Activated T-cell treated with anti-CD3 and anti-CD28 coated beads, Interleukin-2, amount 50 U/mL, for 4 hours (primary cell): ENCODE data around the gene INAFM1. TPM values are rescaled to one million over a fixed set of nuclear protein-coding genes. Genes with fewer than 3 reads are reported as not detected.
A peak's percentile ranks its signal among the peaks of the same experiment; 100 is the strongest.
"Not testable (repeated sequence)": the region's sequence is repeated elsewhere in the genome, so short reads cannot be mapped to it uniquely, and the experiment has no call there.

Source experiments
- ATAC-seq, 2 donors: fragments of 200-7000 bp; cut with Tn5 transposase; one replicate each; pipeline ENCODE4 v1.10.0; 2021
- DNase-seq: peaks from one replicate; pipeline ENCODE4 v3.0.0-alpha.2; 2020
- H3K27me3 Mint-ChIP-seq: one replicate; pipeline ENCODE4 v1.8.0; 2021; ENCODE audit warnings: low read depth, mixed read lengths
- H3K36me3 Mint-ChIP-seq: one replicate; pipeline ENCODE4 v1.8.0; 2022; ENCODE audit warnings: mixed read lengths; ENCODE audit not compliant: insufficient read depth
- H3K4me1 Mint-ChIP-seq: one replicate; pipeline ENCODE4 v1.8.0; 2021; ENCODE audit warnings: low read depth, mixed read lengths
- H3K4me3 Mint-ChIP-seq: one replicate; pipeline ENCODE4 v1.8.0; 2021; ENCODE audit warnings: mild to moderate bottlenecking, moderate library complexity, mixed read lengths
- H3K9me3 Mint-ChIP-seq: one replicate; pipeline ENCODE4 v1.8.0; 2021; ENCODE audit warnings: mixed read lengths
- total RNA-seq, 3 donors: library from RNA; stranded (reverse); gene quantifications; one replicate each; pipeline ENCODE4 v1.2.1, GENCODE V29; 2021

The INAFM1 gene
- total RNA-seq, 3 donors from 2014 or later: 9.9 to 10.1 (median 10.0) TPM

DNA sequence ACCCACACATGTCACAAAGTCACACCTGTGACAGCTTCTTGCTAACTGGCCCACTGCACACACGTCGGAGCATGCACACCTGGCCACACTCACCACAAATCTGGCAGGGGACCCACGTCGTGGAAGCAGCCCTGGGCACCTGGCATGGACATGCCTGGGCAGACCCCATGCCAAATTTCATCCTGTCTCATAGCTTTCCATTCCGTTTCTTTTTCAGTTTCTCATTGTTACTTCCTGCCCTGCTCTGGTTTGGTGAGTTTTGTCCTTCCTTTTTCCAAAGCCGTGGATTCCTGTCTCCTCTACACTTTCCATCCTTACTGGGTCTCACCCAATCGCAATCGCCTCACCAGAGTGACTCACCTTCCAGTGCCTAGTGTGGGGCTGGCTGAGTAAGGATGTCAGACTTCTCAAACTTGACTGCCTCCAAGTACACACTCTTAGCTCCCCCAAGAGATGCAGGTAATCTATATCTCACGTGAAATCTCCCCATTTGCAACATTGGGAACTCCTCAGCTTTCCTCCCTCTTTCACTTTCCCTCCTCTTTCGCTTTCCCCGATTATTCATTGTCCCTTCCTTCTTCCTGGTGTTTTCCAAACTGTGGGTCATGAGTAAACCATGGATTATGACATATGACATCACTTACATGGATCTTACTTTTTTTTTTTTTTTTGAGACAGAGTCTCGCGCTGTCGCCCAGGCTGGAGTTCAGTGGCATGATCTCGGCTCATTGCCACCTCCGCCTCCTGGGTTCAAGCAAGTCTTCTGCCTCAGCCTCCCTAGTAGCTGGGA is 42.1 kb upstream of the INAFM1 start:
- no peaks in the 10 kb centered on the region for H3K27me3 Mint-ChIP-seq
- no peaks in the 10 kb centered on the region for H3K9me3 Mint-ChIP-seq
- DNase-seq (no peak), ATAC-seq (no peak)
- peaks cover 20% of the 10 kb centered on the region for H3K4me1 Mint-ChIP-seq
- peak overlapping the region; percentile 76 for H3K4me3 Mint-ChIP-seq
- H3K36me3 Mint-ChIP-seq: no peaks in the 10 kb centered on the region

DNA sequence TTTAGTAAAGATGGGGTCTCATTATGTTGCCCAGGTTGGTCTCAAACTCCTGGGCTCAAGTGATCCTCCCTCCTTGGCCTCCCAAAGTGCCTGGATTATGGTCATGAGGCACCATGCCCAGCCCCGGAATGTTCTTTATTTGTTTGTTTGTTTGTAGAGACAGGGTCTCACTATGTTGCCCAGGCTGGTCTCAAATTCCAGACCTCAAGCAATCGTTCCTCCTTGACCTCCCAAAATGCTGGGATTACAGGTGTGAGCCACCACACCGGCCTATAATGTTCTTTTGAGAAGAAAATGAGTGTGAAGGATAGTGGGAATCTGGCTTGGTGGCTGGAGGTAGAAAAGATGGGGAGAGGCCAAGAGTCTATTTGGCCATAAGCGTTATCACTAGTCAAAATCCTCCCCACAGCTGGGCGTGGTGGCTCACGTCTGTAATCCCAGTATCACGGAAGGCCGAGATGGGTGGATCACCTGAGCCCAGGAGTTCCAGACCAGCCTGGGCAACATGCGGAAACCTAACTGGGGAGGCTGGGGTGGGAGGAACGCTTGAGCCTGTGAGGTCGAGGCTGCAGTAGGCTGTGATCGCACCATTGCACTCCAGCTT is 38.5 kb upstream of the INAFM1 start:
- H3K9me3 Mint-ChIP-seq: no peaks in the 10 kb centered on the region
- H3K4me3 Mint-ChIP-seq: no peak overlapping the region
- DNase-seq: no peak
- peaks cover 34% of the 10 kb centered on the region for H3K4me1 Mint-ChIP-seq
- no peaks in the 10 kb centered on the region for H3K27me3 Mint-ChIP-seq
- ATAC-seq: no peak
- no peaks in the 10 kb centered on the region for H3K36me3 Mint-ChIP-seq

DNA sequence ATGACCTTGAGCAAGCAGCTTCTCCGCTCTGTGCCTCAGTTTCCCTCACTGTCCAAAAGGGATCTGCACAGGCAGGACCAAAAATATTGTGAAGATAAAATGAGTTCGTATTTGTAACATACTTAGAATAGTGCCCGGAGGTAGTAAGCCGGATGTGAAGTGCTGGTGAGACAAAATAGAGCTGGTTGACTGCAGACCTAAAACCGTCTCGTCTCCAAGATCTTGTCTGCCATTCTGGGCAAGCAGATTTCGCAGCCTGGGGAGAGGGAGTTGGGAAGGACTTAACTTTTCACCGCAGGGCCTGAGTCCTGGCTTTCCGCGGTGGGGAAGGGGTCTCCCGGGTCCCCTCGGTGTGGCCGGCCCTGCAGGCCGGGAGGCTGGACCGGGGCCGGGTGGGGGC is 35.5 kb upstream of the INAFM1 start:
- H3K4me1 Mint-ChIP-seq: peaks cover 25% of the 10 kb centered on the region
- peak overlapping the region; percentile 42 for H3K4me3 Mint-ChIP-seq
- H3K27me3 Mint-ChIP-seq: no peaks in the 10 kb centered on the region
- no peaks in the 10 kb centered on the region for H3K36me3 Mint-ChIP-seq
- no peak for DNase-seq
- ATAC-seq: no peak
- H3K9me3 Mint-ChIP-seq: no peaks in the 10 kb centered on the region

DNA sequence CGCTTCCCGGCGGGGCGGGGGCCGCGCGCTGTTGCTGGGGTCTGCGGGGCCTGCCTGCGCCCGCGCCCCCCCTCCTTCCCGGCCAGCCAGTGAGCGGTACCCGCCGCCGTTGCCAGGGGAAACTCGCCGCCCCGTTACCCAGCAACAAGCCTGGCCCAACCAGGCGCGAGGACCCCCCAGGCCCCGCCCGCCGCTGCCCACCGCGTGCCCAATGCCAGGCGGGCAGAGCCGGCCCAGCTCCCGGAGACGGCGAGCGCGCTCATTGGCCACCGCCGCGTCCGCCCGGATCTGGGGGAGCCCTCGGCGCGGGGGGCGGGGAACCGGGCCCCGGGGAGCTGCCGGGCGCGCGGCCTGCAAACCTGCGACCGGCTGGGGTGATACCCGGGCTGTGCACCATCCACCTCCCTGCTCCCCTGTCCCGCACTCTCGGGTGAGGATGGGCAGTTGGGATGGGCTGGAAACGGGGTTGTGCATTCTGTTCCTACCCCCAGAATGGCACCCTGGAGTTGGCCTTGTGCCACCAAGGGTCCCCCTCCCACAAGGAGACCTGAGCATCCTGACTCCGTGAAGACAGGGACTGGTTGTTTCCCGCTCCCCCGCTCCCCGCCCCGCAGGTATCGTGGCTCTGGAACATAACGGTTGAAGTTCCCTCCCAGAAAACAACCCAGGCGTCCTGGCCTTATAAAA is 34.9 kb upstream of the INAFM1 start:
- Mint-ChIP-seq H3K4me3 (peak overlapping the region; percentile 49), H3K4me1 (peaks cover 30% of the 10 kb centered on the region), H3K36me3 (no peaks in the 10 kb centered on the region), H3K27me3 (peaks cover under 1% of the 10 kb centered on the region), H3K9me3 (no peaks in the 10 kb centered on the region)
- peak; percentile 11 to 27 for ATAC-seq
- peak; percentile 39 for DNase-seq

DNA sequence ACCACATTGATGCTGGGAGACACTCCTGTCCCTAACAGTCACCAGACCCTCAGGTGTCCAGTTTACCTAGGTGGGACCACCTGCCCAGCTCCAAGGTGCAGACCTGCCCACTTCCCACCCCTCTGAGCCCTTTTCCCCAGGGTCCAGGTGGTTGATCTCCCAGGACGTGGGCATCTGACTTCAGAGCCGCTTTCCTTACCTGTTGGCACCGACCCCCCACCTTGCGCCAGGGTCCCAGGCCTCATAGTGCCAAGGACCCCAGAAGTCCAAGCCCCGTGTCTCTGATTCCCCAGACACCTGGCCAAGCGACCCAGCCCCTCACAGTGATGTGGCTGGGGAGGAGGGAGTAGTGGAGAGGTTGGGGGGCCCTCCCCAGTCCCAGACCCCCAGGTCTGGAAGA is 34.1 kb upstream of the INAFM1 start:
- no peaks in the 10 kb centered on the region for H3K9me3 Mint-ChIP-seq
- DNase-seq (no peak), ATAC-seq (no peak)
- H3K4me1 Mint-ChIP-seq: peaks cover 32% of the 10 kb centered on the region
- H3K4me3 Mint-ChIP-seq: peak overlapping the region; percentile 26
- peaks cover 2% of the 10 kb centered on the region for H3K27me3 Mint-ChIP-seq
- H3K36me3 Mint-ChIP-seq: no peaks in the 10 kb centered on the region

DNA sequence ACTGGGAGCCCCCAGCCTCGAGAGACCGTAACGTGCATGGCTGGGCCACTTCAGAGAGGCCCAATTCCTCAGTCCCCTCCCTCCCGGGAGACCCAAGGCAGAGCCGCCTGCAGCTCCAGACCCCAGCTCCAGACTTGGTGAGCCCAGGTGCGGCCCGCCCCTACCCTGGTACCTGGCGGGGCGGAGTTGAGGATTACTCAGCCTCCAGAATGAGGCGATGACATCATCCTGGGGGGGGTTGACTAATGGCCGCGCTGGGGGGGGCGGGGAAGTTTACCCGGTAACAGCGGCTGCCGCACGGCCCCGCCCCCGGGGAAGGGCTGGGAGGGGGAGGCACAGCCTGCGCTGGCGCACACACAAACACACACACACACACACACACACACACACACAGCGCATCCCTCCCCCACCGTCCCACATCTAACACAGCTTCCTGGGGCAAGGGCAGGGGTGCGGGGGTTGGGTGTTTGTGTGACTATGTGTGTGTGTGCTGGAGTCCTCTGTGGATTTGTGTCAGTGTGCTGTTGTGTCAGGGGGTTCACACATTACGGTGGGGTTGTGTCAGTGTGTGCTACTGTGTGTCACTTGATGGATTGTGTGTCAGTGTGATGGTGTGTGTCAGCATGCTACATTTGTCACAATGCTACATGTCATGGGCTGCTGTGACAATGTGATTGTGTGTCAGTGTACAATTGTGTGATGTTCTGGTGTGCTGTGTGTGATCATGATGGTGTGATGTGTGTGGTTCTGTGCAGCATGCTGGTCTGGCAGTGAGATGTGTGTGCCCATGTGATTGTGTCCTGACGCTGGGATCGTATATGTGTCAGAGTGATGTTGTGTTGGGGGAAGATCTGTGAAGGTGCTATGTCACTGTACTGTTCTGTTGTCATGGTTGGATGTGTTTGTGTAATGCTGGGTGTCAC is 33.4 kb upstream of the INAFM1 start:
- H3K4me3 Mint-ChIP-seq: peak overlapping the region; percentile 26
- peaks cover 32% of the 10 kb centered on the region for H3K4me1 Mint-ChIP-seq
- DNase-seq (peak; percentile 92), ATAC-seq (peak; percentile 51 to 53)
- H3K9me3 Mint-ChIP-seq: no peaks in the 10 kb centered on the region
- peaks cover 2% of the 10 kb centered on the region for H3K27me3 Mint-ChIP-seq
- no peaks in the 10 kb centered on the region for H3K36me3 Mint-ChIP-seq

DNA sequence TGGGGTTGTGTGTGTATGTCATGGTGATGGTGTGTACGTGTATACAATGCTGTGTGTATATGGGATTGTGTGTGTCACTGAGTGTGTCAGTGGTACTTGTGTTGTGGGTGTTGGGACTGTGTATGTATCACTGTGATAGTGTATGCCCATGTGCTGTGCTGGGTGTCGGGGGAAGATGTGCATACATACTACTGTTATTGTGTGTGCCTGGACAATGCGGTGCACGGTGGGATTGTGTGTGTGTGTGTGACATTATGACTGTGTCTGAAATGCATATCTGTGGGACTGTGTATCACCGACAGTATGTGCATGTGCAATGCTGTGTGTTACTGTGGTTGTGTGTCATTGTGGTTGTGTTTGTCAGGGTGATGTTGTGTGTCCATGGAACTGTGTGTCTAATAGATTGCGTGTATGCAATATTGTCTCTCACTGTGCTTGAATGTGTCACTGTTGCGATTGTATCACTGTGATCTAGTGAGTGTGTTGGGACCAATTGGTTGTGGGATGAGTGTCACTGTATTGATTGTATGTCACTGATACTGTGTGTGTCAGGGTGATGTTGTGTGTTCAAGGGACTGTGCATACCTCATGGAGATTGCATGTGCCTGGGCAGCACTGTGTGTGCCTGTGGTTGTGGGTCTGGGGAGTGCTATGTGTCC is 32.6 kb upstream of the INAFM1 start:
- peaks cover 2% of the 10 kb centered on the region for H3K27me3 Mint-ChIP-seq
- no peaks in the 10 kb centered on the region for H3K9me3 Mint-ChIP-seq
- H3K4me3 Mint-ChIP-seq: no peak overlapping the region
- no peaks in the 10 kb centered on the region for H3K36me3 Mint-ChIP-seq
- ATAC-seq (no peak), DNase-seq (no peak)
- H3K4me1 Mint-ChIP-seq: peaks cover 32% of the 10 kb centered on the region

DNA sequence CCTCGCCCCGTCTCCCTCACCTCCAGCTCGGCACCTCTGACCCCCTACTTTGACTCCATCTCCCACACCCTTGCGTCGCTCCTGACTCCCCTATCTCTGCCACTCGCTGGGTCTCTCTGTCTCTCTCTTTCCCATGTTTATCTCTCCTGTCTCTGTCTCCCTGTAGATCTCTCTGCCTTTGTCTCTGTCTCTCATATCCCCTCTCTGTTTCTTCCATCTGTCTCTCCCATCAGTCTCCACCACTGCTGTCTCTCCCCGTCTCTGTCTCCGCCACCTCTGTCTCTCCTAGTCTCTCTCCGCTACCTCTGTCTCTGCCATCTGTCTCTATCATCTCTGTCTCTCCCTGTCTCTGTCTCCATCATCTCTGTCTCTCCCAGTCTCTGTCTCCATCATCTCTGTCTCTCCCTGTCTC is 31.3 kb upstream of the INAFM1 start:
- Mint-ChIP-seq H3K4me3 (peak overlapping the region; percentile 84), H3K36me3 (no peaks in the 10 kb centered on the region), H3K27me3 (peaks cover 2% of the 10 kb centered on the region), H3K4me1 (peaks cover 34% of the 10 kb centered on the region), H3K9me3 (no peaks in the 10 kb centered on the region)
- peak in 1 of 2 donors; percentile 4 for ATAC-seq
- DNase-seq: no peak

DNA sequence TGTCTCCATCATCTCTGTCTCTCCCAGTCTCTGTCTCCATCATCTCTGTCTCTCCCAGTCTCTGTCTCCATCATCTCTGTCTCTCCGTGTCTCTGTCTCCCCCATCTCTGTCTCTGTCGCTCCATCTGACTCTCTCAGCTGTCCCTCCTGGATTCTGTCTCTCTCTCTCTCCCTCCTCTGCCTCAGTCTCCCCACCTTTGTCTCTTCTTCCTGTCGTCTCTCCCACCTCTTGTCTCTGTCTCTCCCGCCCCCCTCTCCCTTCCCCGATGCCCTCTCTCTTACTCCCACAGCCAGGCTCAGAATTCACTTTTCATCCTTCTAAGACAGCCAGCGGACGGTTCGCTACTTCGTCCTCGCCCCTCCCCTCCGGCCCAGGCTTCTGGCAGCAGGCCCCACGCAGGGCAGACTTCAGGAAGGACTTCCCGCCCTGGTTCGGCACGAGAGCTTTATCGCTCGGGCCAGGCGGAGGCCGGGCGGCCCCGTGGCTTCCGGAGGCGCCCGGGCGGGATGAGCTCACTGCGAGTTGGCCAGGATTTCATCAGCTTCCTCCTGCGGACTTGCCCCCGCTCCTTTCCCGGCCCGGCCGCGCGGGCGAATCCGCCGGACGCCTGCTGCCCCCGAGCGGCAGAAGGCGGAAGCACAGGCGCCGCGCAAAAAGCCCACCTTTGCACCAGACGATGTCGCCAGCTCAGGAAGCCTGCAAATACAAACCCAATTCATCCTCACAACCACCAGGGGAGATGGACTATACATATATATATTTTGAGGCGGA is 30.7 kb upstream of the INAFM1 start:
- H3K36me3 Mint-ChIP-seq: no peaks in the 10 kb centered on the region
- peaks cover 32% of the 10 kb centered on the region for H3K4me1 Mint-ChIP-seq
- H3K9me3 Mint-ChIP-seq: no peaks in the 10 kb centered on the region

DNA sequence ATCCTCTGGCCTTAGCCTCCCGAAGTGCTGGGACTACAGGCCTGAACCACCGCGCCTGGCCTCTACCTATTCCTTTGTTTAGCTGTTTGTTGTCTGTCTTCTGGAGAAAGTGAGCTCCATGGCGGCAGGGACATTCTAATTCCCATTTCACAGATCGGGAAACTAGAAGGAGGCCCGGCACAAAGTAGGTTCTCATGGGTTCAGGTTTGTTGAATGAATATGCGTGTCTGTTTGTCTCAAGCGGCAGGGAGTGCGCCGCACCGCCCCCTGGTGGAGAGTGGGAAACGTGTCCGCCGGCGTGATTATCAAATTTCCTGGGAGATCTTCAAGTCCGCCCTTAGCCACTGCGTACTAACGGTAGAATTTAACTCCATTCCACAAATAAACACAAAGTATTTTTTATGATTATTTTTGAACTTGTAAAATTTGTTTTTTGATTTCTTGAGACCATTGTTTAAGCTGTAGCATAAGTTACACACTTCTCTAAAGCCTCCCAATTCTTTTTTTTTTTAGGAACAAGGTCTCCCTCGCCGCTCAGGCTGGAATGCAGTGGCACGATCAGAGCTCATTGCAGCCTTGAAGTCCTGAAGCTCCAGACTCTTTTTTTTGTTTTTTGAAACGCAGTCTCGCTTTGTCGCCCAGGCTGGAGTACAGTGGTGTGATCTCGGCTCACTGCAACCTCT is 27.2 kb upstream of the INAFM1 start:
- Mint-ChIP-seq H3K36me3 (no peaks in the 10 kb centered on the region), H3K9me3 (no peaks in the 10 kb centered on the region), H3K4me1 (peaks cover 19% of the 10 kb centered on the region), H3K27me3 (peaks cover 2% of the 10 kb centered on the region), H3K4me3 (peak overlapping the region; percentile 14)
- no peak for ATAC-seq
- DNase-seq: peak; percentile 82

More for the DNA sequence above, 30.7 kb upstream of the INAFM1 start:
- ATAC-seq (peak; percentile 78 to 80), DNase-seq (peak; percentile 88)
- Mint-ChIP-seq H3K27me3 (peaks cover 2% of the 10 kb centered on the region), H3K4me3 (peak overlapping the region; percentile 84)

DNA sequence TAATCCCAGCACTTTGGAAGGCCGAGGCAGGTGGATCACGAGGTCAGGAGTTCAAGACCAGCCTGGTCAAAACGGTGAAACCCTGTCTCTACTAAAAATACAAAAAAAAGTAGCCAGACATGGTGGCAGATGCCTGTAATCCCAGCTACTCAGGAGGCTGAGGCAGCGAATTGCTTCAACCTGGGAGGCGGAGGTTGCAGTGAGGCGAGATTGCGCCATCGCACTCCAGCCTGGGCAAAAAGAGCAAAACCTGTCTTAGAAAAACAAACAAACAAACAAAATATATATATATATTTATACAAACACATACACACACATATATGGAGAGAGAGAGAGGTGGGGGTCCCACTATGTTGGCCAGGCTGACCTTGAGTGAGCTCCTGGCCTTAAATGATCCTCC is 21.7 kb upstream of the INAFM1 start:
- not testable (repeated sequence) for H3K4me3 Mint-ChIP-seq, H3K9me3 Mint-ChIP-seq, H3K36me3 Mint-ChIP-seq, DNase-seq, ATAC-seq, H3K27me3 Mint-ChIP-seq
- peaks cover 14% of the 10 kb centered on the region for H3K4me1 Mint-ChIP-seq

DNA sequence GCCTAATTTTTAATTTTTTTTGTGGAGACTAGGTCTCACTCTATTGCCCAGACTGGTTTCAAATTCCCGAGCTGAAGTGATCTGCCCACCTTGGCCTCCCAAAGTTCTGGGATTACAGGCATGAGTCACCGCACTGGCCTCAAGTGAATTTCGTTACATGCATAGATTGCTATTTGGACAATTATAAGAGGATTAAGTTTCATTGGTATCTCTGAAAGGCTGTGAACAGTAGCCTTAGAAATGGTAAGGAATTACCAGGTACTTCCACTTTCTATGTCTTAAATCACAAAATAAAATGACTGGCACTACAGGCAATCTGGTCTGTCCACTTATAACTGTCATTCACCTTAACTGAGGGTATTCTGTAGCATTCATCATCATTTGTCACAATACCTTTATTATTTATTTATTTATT is 21.2 kb upstream of the INAFM1 start:
- Mint-ChIP-seq H3K27me3 (no peaks in the 10 kb centered on the region), H3K4me1 (peaks cover 18% of the 10 kb centered on the region), H3K9me3 (no peaks in the 10 kb centered on the region), H3K36me3 (peaks cover 6% of the 10 kb centered on the region), H3K4me3 (no peak overlapping the region)
- ATAC-seq (no peak), DNase-seq (no peak)
